IPS-11a (cell line): Measurements from ENCODE around the gene NSUN6.
A peak's percentile ranks its signal among the peaks of the same experiment; 100 is the strongest.
"Not testable (repeated sequence)": the region's sequence is repeated elsewhere in the genome, so short reads cannot be mapped to it uniquely, and the experiment has no call there.

Source experiments
- H3K4me3 ChIP-seq: one replicate; pipeline ENCODE4 v1.5.1; 2013; ENCODE audit warnings: low read depth, low read length, control low read depth

The NSUN6 gene

GRCh38 chr10:18659819-18660535 lies 8.6 kb upstream of the NSUN6 start:
- H3K4me3 ChIP-seq = peak overlapping the region; percentile 97

- H3K4me3 ChIP-seq = peak within 1 kb of the TSS; percentile 97
These were observed 7.9 kb upstream of the NSUN6 start, which contains the start of gene ARL5B for GRCh38 chr10:18659125-18659818. Gene ARL5B (plus strand): TSS chr10:18659431. CDS start chr10:18659638, 207 bp downstream.

- peak overlapping the region; percentile 97 for H3K4me3 ChIP-seq
These were observed 7.1 kb upstream of the NSUN6 start for GRCh38 chr10:18658271-18659124.

GRCh38 chr10:18656724-18657123 lies 5.3 kb upstream of the NSUN6 start:
- no peak overlapping the region for H3K4me3 ChIP-seq

- no peak overlapping the region for H3K4me3 ChIP-seq
These were observed 1.7 kb upstream of the NSUN6 start for GRCh38 chr10:18653112-18653511.

- H3K4me3 ChIP-seq = peak overlapping the region; percentile 98
These were observed 886 bp downstream of the NSUN6 start for GRCh38 chr10:18650404-18650997.

GRCh38 chr10:18649364-18649959 lies 1.9 kb downstream of the NSUN6 start:
- no peak overlapping the region for H3K4me3 ChIP-seq

- no peak overlapping the region for H3K4me3 ChIP-seq
These were observed 3.4 kb downstream of the NSUN6 start for GRCh38 chr10:18647945-18648344.

- no peak overlapping the region for H3K4me3 ChIP-seq
These were observed 4.2 kb downstream of the NSUN6 start for GRCh38 chr10:18647151-18647550.

GRCh38 chr10:18639719-18640118 lies 11.7 kb downstream of the NSUN6 start:
- not testable (repeated sequence) for H3K4me3 ChIP-seq

GRCh38 chr10:18637400-18637799 lies 14.0 kb downstream of the NSUN6 start:
- not testable (repeated sequence) for H3K4me3 ChIP-seq

GRCh38 chr10:18635995-18636394 lies 15.4 kb downstream of the NSUN6 start:
- H3K4me3 ChIP-seq = no peak overlapping the region

GRCh38 chr10:18632500-18632899 lies 18.9 kb downstream of the NSUN6 start:
- H3K4me3 ChIP-seq = not testable (repeated sequence)

- H3K4me3 ChIP-seq = peak overlapping the region; percentile 27
These were observed 23.9 kb downstream of the NSUN6 start for GRCh38 chr10:18627452-18628018.

GRCh38 chr10:18625886-18626285 lies 25.5 kb downstream of the NSUN6 start:
- H3K4me3 ChIP-seq = no peak overlapping the region

- not testable (repeated sequence) for H3K4me3 ChIP-seq
These were observed 27.7 kb downstream of the NSUN6 start for GRCh38 chr10:18623671-18624070.

GRCh38 chr10:18620856-18621255 lies 30.5 kb downstream of the NSUN6 start:
- H3K4me3 ChIP-seq = no peak overlapping the region

GRCh38 chr10:18619016-18619415 lies 32.4 kb downstream of the NSUN6 start:
- H3K4me3 ChIP-seq = no peak overlapping the region

GRCh38 chr10:18616337-18616736 lies 35.0 kb downstream of the NSUN6 start:
- no peak overlapping the region for H3K4me3 ChIP-seq

GRCh38 chr10:18615618-18616017 lies 35.8 kb downstream of the NSUN6 start:
- no peak overlapping the region for H3K4me3 ChIP-seq
